DND-41 (cell line): ENCODE data around the gene RIPOR3.

ENCODE experiments used
- ATAC-seq: fragments of 200-7000 bp; cut with Tn5 transposase; 3 replicates; pipeline ENCODE4 v1.9.1; 2021; ENCODE audit warnings: low read depth; ENCODE audit not compliant: insufficient read depth
- DNase-seq: peaks from one replicate; pipeline ENCODE4 v3.0.0-alpha.2; 2020
- H2AFZ ChIP-seq: 2 replicates; pipeline ENCODE4 v1.6.0; 2012; ENCODE audit warnings: low read depth, low read length
- H3K27ac ChIP-seq: 2 replicates; pipeline ENCODE4 v1.5.1; 2012; ENCODE audit warnings: low read length, inconsistent platforms
- H3K27me3 ChIP-seq: fragments of 200-600 bp; sonication (generic); 2 replicates; pipeline ENCODE4 v1.6.0; 2012; ENCODE audit warnings: low read length, mild to moderate bottlenecking, inconsistent platforms; ENCODE audit not compliant: insufficient read depth, poor library complexity
- H3K36me3 ChIP-seq: 2 replicates; pipeline ENCODE4 v1.5.1; 2012; ENCODE audit warnings: low read length, inconsistent platforms; ENCODE audit not compliant: insufficient read depth
- H3K4me1 ChIP-seq: 2 replicates; pipeline ENCODE4 v1.5.1; 2012; ENCODE audit warnings: mild to moderate bottlenecking, low read length; ENCODE audit not compliant: insufficient read depth
- H3K4me2 ChIP-seq: 2 replicates; pipeline ENCODE4 v1.6.0; 2012; ENCODE audit warnings: mild to moderate bottlenecking, moderate library complexity, low read length, inconsistent platforms; ENCODE audit not compliant: insufficient read depth
- H3K4me3 ChIP-seq, 2 experiments: fragments of 200-600 bp in 1 of 2; shearing (Covaris generic) in 1 of 2; 2 replicates each; pipeline ENCODE4 v1.5.1; 2012 to 2016; ENCODE audit warnings: inconsistent platforms in 2 of 2, low read length in 2 of 2, mild to moderate bottlenecking in 2 of 2, low read depth in 1 of 2, moderate library complexity in 1 of 2
- H3K79me2 ChIP-seq: 2 replicates; pipeline ENCODE4 v1.6.0; 2012; ENCODE audit warnings: low read length, inconsistent platforms; ENCODE audit not compliant: insufficient read depth
- H3K9ac ChIP-seq: 2 replicates; pipeline ENCODE4 v1.6.0; 2012; ENCODE audit warnings: low read depth, mild to moderate bottlenecking, inconsistent platforms, low read length, moderate library complexity
- H3K9me3 ChIP-seq: 2 replicates; pipeline ENCODE4 v1.5.1; 2012; ENCODE audit warnings: low read length, moderate library complexity, mild to moderate bottlenecking, inconsistent platforms; ENCODE audit not compliant: insufficient read depth, severe bottlenecking
- H4K20me1 ChIP-seq: 2 replicates; pipeline ENCODE4 v1.6.0; 2012; ENCODE audit warnings: low read length; ENCODE audit not compliant: insufficient read depth
- EZH2 ChIP-seq: IDR thresholded peaks from 3 replicates; pipeline ENCODE4 v1.6.1; 2012; ENCODE audit warnings: borderline replicate concordance, low read depth, mild to moderate bottlenecking, moderate library complexity, low read length, inconsistent platforms; ENCODE audit not compliant: severe bottlenecking
- TF ChIP-seq, protein P1 (sequence below): IDR thresholded peaks from 2 replicates; pipeline ENCODE4 v1.5.1; 2012; ENCODE audit warnings: borderline replicate concordance, low read length, moderate library complexity, mild to moderate bottlenecking; ENCODE audit not compliant: poor library complexity, severe bottlenecking; ENCODE audit errors: extremely low read depth

RIPOR3 gene

GRCh38 chr20:50648651-50649050 is 42.7 kb downstream of the RIPOR3 start:
- no peak overlapping the region for H3K4me2 ChIP-seq
- H3K27me3 ChIP-seq, result peaks cover 2% of the 10 kb centered on the region
- no peak overlapping the region for H3K9ac ChIP-seq
- H2AFZ ChIP-seq, result no peak overlapping the region
- H3K4me3 ChIP-seq, result no peak overlapping the region
- no peaks in the 10 kb centered on the region for H3K79me2 ChIP-seq
- no peaks in the 10 kb centered on the region for H3K9me3 ChIP-seq
- H3K36me3 ChIP-seq, result no peaks in the 10 kb centered on the region
- no peak for ATAC-seq
- no peak for DNase-seq
- no peak overlapping the region for H3K27ac ChIP-seq
- no peaks in the 10 kb centered on the region for H3K4me1 ChIP-seq
- no peaks in the 10 kb centered on the region for H4K20me1 ChIP-seq
- TF ChIP-seq EZH2, result no peak
- TF ChIP-seq, protein P1, sequence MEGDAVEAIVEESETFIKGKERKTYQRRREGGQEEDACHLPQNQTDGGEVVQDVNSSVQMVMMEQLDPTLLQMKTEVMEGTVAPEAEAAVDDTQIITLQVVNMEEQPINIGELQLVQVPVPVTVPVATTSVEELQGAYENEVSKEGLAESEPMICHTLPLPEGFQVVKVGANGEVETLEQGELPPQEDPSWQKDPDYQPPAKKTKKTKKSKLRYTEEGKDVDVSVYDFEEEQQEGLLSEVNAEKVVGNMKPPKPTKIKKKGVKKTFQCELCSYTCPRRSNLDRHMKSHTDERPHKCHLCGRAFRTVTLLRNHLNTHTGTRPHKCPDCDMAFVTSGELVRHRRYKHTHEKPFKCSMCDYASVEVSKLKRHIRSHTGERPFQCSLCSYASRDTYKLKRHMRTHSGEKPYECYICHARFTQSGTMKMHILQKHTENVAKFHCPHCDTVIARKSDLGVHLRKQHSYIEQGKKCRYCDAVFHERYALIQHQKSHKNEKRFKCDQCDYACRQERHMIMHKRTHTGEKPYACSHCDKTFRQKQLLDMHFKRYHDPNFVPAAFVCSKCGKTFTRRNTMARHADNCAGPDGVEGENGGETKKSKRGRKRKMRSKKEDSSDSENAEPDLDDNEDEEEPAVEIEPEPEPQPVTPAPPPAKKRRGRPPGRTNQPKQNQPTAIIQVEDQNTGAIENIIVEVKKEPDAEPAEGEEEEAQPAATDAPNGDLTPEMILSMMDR, result no peak

- Histone ChIP-seq H3K27ac (no peak overlapping the region), H3K4me2 (no peak overlapping the region), H3K4me1 (no peaks in the 10 kb centered on the region), H3K36me3 (no peaks in the 10 kb centered on the region), H3K4me3 (no peak overlapping the region), H3K79me2 (no peaks in the 10 kb centered on the region), H4K20me1 (no peaks in the 10 kb centered on the region), H3K9ac (no peak overlapping the region), H2AFZ (no peak overlapping the region), H3K27me3 (peaks cover 3% of the 10 kb centered on the region), H3K9me3 (no peaks in the 10 kb centered on the region)
- TF ChIP-seq EZH2, result no peak
- TF ChIP-seq, protein P1, result peak; percentile 41
- DNase-seq (no peak), ATAC-seq (no peak)
Measured at GRCh38 chr20:50646483-50646996, 44.8 kb downstream of the RIPOR3 start.

GRCh38 chr20:50645253-50646068 is 45.9 kb downstream of the RIPOR3 start:
- Histone ChIP-seq H2AFZ (no peak overlapping the region), H4K20me1 (no peaks in the 10 kb centered on the region), H3K36me3 (no peaks in the 10 kb centered on the region), H3K4me3 (no peak overlapping the region), H3K9me3 (no peaks in the 10 kb centered on the region), H3K79me2 (no peaks in the 10 kb centered on the region), H3K4me2 (no peak overlapping the region), H3K9ac (no peak overlapping the region), H3K27me3 (peaks cover 3% of the 10 kb centered on the region), H3K4me1 (no peaks in the 10 kb centered on the region), H3K27ac (no peak overlapping the region)
- ATAC-seq (no peak), DNase-seq (no peak)
- TF ChIP-seq, protein P1, result no peak
- TF ChIP-seq EZH2, result no peak
